KMS-11 (cell line): ENCODE measurements around the gene TTC16.

Experiments used
- H2AFZ ChIP-seq: fragments of 200-600 bp; sonication (generic); 2 replicates; pipeline ENCODE4 v1.6.1; 2016; ENCODE audit warnings: antibody characterized with exemption, mixed run types, low read depth
- H3K27ac ChIP-seq: fragments of 200-600 bp; sonication (generic); 2 replicates; pipeline ENCODE4 v1.6.1; 2016; ENCODE audit warnings: mild to moderate bottlenecking, mixed run types
- H3K27me3 ChIP-seq: fragments of 200-600 bp; sonication (generic); 2 replicates; pipeline ENCODE4 v1.6.1; 2017; ENCODE audit warnings: mild to moderate bottlenecking, low read depth, mixed run types, moderate library complexity; ENCODE audit not compliant: insufficient read depth
- H3K36me3 ChIP-seq: fragments of 200-600 bp; sonication (generic); 2 replicates; pipeline ENCODE4 v1.6.1; 2017; ENCODE audit warnings: mild to moderate bottlenecking, mixed run types; ENCODE audit not compliant: insufficient read depth
- H3K4me1 ChIP-seq: fragments of 200-600 bp; sonication (generic); 2 replicates; pipeline ENCODE4 v1.6.1; 2016; ENCODE audit warnings: mild to moderate bottlenecking, low read depth, mixed run types; ENCODE audit not compliant: poor library complexity, severe bottlenecking
- H3K4me2 ChIP-seq: fragments of 200-600 bp; sonication (generic); 2 replicates; pipeline ENCODE4 v1.7.0; 2016; ENCODE audit warnings: mild to moderate bottlenecking, mixed run types
- H3K4me3 ChIP-seq: fragments of 200-600 bp; sonication (generic); IDR thresholded peaks from 2 replicates; pipeline ENCODE4 v1.6.1; 2017; ENCODE audit warnings: low read depth, low read length, mixed read lengths; ENCODE audit not compliant: insufficient read depth
- H3K79me2 ChIP-seq: fragments of 200-600 bp; sonication (generic); 2 replicates; pipeline ENCODE4 v1.6.1; 2016; ENCODE audit warnings: low read depth, mixed run types; ENCODE audit not compliant: insufficient read depth
- H3K9ac ChIP-seq: fragments of 200-600 bp; sonication (generic); 2 replicates; pipeline ENCODE4 v1.6.1; 2016; ENCODE audit warnings: mild to moderate bottlenecking, mixed run types
- H4K20me1 ChIP-seq: fragments of 200-600 bp; sonication (generic); 2 replicates; pipeline ENCODE4 v1.6.1; 2016; ENCODE audit warnings: mild to moderate bottlenecking, mixed run types; ENCODE audit not compliant: insufficient read depth
- CTCF ChIP-seq: fragments of 200-600 bp; sonication (generic); conservative IDR thresholded peaks from 2 replicates; pipeline ENCODE4 v1.6.1; 2017; ENCODE audit warnings: low read depth, mild to moderate bottlenecking, antibody characterized with exemption, low read length, moderate library complexity, mixed read lengths

TTC16 gene

GRCh38 chr9:127710204-127710783 is 5.6 kb upstream of the TTC16 start:
- no peak overlapping the region for H3K4me2 ChIP-seq

DNA sequence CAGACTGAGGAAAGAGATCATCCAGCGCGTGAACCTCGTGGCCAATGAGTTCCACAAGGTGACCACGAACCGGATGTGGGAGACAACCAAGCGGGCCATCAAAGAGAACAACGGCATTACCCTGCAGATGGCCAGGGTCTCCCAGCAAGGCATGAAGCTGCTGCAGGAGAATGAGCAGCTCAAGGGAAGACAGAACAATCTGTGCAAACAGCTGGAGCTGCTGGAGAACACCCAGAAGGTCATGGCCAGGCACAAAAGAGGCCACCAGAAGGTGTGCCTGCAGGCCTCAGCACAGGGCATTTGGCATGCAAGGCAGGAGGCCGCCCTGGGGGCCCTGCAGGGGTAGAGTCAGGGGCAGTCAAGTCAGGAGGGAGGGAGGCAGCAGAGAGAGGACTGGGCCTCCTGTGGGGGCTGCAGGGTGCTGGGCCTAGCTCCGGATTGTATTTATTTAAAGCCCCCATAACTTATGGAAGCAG is 4.6 kb upstream of the TTC16 start:
- TF ChIP-seq CTCF: no peak
- Histone ChIP-seq H3K9ac (no peak overlapping the region), H4K20me1 (no peaks in the 10 kb centered on the region), H3K4me2 (no peak overlapping the region), H3K27me3 (no peaks in the 10 kb centered on the region), H3K36me3 (no peaks in the 10 kb centered on the region), H2AFZ (no peak overlapping the region), H3K27ac (no peak overlapping the region), H3K4me3 (no peak overlapping the region), H3K4me1 (peaks cover 13% of the 10 kb centered on the region), H3K79me2 (no peaks in the 10 kb centered on the region)

More at GRCh38 chr9:127710204-127710783, 5.6 kb upstream of the TTC16 start:
- Histone ChIP-seq H3K4me3 (no peak overlapping the region), H4K20me1 (no peaks in the 10 kb centered on the region), H3K27ac (no peak overlapping the region), H3K36me3 (no peaks in the 10 kb centered on the region), H3K4me1 (peaks cover 9% of the 10 kb centered on the region), H3K27me3 (no peaks in the 10 kb centered on the region), H3K9ac (no peak overlapping the region), H2AFZ (no peak overlapping the region), H3K79me2 (no peaks in the 10 kb centered on the region)
- no peak for TF ChIP-seq CTCF

DNA sequence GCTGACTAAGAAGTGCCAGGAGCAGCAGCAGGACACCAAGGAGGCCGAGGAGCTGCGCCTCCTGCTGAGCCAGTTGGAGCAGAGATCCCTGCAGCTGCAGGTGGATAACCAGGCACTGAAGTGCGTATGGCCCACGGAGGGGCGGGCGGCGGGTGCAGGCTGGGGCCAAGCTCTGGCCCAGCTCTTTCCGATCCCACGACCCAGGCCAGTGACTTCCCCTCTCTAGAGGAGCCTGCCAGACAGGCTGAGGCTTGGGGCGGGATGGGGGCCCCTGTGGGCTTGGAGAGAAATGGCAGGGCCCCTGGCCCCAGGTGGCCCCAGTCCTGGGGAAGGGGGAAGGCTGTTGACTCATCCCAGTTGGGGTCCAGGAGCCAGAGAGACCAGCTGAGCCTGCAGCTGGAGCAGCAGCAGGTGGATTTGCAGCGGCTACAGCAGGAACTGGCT is 4.0 kb upstream of the TTC16 start:
- H3K27me3 ChIP-seq: no peaks in the 10 kb centered on the region
- H3K4me1 ChIP-seq: peaks cover 14% of the 10 kb centered on the region
- H3K4me2 ChIP-seq: no peak overlapping the region
- H3K36me3 ChIP-seq: no peaks in the 10 kb centered on the region
- no peak overlapping the region for H2AFZ ChIP-seq
- no peak overlapping the region for H3K27ac ChIP-seq
- no peak for TF ChIP-seq CTCF
- H3K4me3 ChIP-seq: no peak overlapping the region
- H3K9ac ChIP-seq: no peak overlapping the region
- H3K79me2 ChIP-seq: no peaks in the 10 kb centered on the region
- H4K20me1 ChIP-seq: no peaks in the 10 kb centered on the region

DNA sequence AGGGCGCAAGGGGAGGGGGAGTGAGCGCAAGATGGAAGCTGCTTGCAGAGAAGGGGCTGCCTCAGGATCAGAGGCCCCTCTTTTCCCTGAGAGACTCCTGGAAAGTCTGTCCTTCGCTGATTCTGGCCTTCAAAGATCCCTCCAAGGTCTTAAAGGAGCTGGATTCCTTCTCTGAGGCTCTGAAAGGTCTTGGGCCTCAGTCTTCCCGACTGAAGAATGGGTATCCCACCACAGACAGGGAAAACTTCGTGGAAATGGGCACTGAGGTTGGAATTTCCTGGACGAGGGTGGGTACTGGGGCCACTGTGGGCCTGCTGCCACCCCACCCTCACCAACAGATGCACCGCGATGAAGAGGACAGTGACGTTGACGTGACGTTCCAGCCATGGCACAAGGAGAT is 3.5 kb upstream of the TTC16 start:
- Histone ChIP-seq H3K9ac (no peak overlapping the region), H3K27ac (no peak overlapping the region), H3K4me1 (peaks cover 14% of the 10 kb centered on the region), H3K36me3 (no peaks in the 10 kb centered on the region), H3K27me3 (no peaks in the 10 kb centered on the region), H3K79me2 (no peaks in the 10 kb centered on the region), H4K20me1 (no peaks in the 10 kb centered on the region), H3K4me3 (no peak overlapping the region), H2AFZ (no peak overlapping the region), H3K4me2 (no peak overlapping the region)
- no peak for TF ChIP-seq CTCF
